ENCODE results near the gene PAK5. TPM values are rescaled to one million over a fixed set of nuclear protein-coding genes. Genes with fewer than 3 reads are reported as not detected.

PAK5 gene
- total RNA-seq, 6 experiments from 2014 or later = not detected

DNA sequence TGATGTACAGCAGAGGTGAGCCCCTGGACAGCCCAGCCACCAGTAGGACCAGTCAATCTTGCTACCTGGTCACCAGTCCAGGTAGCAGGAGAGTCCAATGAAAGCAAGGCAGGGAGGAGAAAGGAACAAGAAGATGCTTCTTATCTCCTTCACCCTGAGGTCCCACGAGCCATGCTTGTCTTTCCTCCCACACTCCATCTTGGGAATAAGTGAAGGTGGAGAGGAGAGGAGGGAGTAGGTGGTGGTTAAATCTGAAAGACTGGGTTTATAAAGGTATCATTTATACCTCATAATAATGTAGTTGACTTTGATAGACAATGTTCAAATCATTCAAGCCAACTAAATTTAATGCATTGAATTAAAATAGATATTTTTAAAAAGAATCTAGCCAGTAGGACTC, 288.6 kb downstream of the PAK5 start:
- TF ChIP-seq, protein P1, sequence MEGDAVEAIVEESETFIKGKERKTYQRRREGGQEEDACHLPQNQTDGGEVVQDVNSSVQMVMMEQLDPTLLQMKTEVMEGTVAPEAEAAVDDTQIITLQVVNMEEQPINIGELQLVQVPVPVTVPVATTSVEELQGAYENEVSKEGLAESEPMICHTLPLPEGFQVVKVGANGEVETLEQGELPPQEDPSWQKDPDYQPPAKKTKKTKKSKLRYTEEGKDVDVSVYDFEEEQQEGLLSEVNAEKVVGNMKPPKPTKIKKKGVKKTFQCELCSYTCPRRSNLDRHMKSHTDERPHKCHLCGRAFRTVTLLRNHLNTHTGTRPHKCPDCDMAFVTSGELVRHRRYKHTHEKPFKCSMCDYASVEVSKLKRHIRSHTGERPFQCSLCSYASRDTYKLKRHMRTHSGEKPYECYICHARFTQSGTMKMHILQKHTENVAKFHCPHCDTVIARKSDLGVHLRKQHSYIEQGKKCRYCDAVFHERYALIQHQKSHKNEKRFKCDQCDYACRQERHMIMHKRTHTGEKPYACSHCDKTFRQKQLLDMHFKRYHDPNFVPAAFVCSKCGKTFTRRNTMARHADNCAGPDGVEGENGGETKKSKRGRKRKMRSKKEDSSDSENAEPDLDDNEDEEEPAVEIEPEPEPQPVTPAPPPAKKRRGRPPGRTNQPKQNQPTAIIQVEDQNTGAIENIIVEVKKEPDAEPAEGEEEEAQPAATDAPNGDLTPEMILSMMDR (IDR thresholded peaks at IDR 0.05) = no peak
- Mint-ChIP-seq H3K36me3 (ENCODE audit: low read depth) (no peaks in the 10 kb centered on the region), H3K27ac (no peak overlapping the region), H3K9me3 (no peaks in the 10 kb centered on the region), H3K4me1 (ENCODE audit: low read depth) (no peaks in the 10 kb centered on the region), H3K27me3 (ENCODE audit: insufficient read depth) (peaks cover 6% of the 10 kb centered on the region; the same call in 1 of the 2 replicates), H3K4me3 (no peak overlapping the region)
- no peak for DNase-seq

DNA sequence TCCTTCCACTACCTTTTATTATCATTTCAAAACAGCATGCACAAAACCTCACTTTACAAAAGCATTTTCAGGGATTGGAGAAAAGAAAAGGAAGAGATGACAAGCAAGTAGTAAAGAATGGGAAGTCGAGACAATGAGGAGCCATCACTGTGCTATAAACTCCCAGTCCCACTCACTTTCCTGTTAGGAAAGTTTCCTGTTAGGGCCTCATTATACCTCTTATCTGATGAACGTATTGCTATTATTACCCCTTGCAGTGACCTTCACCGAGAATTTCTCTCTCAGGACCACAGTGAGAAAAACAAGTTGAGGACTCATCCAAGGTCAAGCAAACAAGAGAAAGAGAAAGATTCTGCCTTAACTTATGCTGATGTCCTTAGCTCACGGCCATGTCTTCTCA, 295.7 kb downstream of the PAK5 start:
- no peak overlapping the region for H3K27ac Mint-ChIP-seq
- no peaks in the 10 kb centered on the region for H3K9me3 Mint-ChIP-seq
- no peaks in the 10 kb centered on the region for H3K4me1 Mint-ChIP-seq (ENCODE audit: low read depth)
- no peaks in the 10 kb centered on the region for H3K36me3 Mint-ChIP-seq (ENCODE audit: low read depth)
- no peak for DNase-seq
- no peak overlapping the region for H3K4me3 Mint-ChIP-seq
- TF ChIP-seq, protein P1 (IDR thresholded peaks at IDR 0.05) = no peak
- H3K27me3 Mint-ChIP-seq (ENCODE audit: insufficient read depth) = peaks cover 18% of the 10 kb centered on the region

DNA sequence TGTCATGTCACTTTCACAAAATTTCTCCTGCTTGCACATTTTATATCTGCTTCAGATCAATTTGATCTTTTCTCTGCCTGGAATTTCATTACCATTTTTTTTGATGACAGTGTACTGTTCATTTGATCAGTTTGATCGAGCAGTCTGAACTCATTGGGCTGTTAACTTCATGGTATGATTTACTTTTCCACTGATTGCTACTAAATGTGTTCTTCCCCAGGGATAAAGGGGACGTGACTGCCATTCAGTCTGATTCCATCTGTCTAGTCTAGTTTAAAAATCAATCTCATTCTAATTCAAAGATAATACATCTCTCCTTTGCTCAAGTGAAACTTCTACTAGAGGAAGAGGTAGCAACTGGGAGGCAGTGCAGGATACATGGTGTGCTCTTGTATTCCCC, 303.4 kb downstream of the PAK5 start:
- H3K27ac Mint-ChIP-seq = no peak overlapping the region
- H3K4me3 Mint-ChIP-seq = no peak overlapping the region
- no peak for DNase-seq
- H3K4me1 Mint-ChIP-seq (ENCODE audit: low read depth) = no peaks in the 10 kb centered on the region
- peaks cover 21% of the 10 kb centered on the region for H3K27me3 Mint-ChIP-seq (ENCODE audit: insufficient read depth)
- TF ChIP-seq, protein P1 (IDR thresholded peaks at IDR 0.05) = no peak
- H3K36me3 Mint-ChIP-seq (ENCODE audit: low read depth) = no peaks in the 10 kb centered on the region
- no peaks in the 10 kb centered on the region for H3K9me3 Mint-ChIP-seq

DNA sequence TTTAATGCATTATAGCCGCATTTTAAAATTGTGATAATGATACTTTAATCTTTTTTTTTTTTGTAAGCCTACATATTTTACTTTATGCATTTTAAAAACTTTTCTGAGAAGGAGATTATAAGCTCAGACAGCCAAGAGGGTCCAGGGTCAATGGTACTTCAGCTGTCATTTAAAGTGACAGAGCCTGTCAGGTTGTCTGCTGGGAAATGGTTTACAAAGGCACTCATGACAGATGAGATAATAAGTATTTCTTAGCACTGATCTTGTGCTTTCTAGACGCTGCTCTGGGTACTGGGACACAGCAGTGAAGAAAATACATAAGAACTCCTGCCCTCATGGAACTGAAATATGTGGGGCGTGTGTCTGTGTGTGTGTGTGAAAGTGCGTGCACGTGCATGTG, 304.9 kb downstream of the PAK5 start:
- H3K27me3 Mint-ChIP-seq (ENCODE audit: insufficient read depth) = peaks cover 13% of the 10 kb centered on the region

DNA sequence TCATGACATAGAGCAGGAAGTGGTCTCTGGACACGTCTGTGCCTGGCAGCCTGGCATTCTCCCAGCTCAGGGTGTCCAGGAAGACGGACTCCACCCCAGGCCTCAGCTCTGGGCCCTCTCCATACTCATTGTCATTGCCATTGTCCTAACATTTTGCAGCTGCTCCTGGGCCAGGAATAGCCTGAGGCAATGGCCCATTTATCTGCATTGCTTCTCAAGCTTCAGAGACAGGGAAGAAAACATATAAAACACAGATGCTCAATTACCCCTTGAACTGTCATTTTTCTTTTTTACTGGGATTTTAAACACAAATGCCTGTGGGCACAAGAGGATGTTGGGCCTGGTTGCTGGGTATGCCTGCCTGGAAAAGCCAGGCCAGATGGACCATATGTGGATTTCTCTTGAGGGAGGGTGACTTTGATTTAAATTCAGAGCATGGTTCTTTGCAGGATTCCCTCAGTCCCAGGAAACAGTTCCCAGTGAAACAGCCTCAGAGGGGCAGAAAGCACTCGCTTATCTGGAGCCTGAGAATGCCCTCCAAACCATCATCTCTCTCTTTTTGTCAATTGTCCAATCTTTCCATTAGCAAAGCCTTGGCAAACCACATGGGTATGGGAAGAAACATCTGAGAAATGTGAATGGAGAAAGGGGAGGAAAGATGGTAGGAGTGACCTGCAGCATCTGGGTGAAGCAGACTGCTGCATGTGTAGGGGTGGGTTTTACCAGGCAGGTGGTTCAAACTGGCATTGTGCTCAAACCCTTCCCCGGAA, 306.6 kb downstream of the PAK5 start:
- Mint-ChIP-seq H3K27ac (no peak overlapping the region), H3K4me1 (ENCODE audit: low read depth) (no peaks in the 10 kb centered on the region), H3K36me3 (ENCODE audit: low read depth) (no peaks in the 10 kb centered on the region), H3K9me3 (no peaks in the 10 kb centered on the region), H3K4me3 (no peak overlapping the region), H3K27me3 (ENCODE audit: insufficient read depth) (peaks cover 13% of the 10 kb centered on the region; the same call in 1 of the 2 replicates)
- no peak for DNase-seq
- TF ChIP-seq, protein P1 (IDR thresholded peaks at IDR 0.05) = no peak

More for the DNA sequence above, 304.9 kb downstream of the PAK5 start:
- TF ChIP-seq, protein P1 (IDR thresholded peaks at IDR 0.05) = no peak
- DNase-seq = no peak
- Mint-ChIP-seq H3K4me1 (ENCODE audit: low read depth) (no peaks in the 10 kb centered on the region), H3K4me3 (no peak overlapping the region), H3K9me3 (no peaks in the 10 kb centered on the region), H3K27ac (no peak overlapping the region), H3K36me3 (ENCODE audit: low read depth) (no peaks in the 10 kb centered on the region)

Data from HFFc6 (cell line).